H1 (cell line): ENCODE measurements around the gene PDZD2. TPM values are rescaled to one million over a fixed set of nuclear protein-coding genes. Genes with fewer than 3 reads are reported as not detected.

Source experiments
- CHD7 ChIP-seq: fragments of 300-600 bp; sonication (generic); IDR thresholded peaks from 2 replicates; pipeline ENCODE4 v1.7.1; 2012; ENCODE audit warnings: low read length, moderate library complexity, mild to moderate bottlenecking, inconsistent platforms; ENCODE audit not compliant: insufficient replicate concordance
- CTBP2 ChIP-seq: IDR thresholded peaks from 2 replicates; pipeline ENCODE4 v1.7.0; 2011; ENCODE audit warnings: borderline replicate concordance, mild to moderate bottlenecking, moderate library complexity, mixed read lengths, low read length; ENCODE audit not compliant: insufficient read depth, insufficient read length
- GABPA ChIP-seq: IDR thresholded peaks from 2 replicates; pipeline ENCODE4 v1.6.1; 2011; ENCODE audit warnings: mild to moderate bottlenecking, low read length, moderate library complexity, borderline replicate concordance; ENCODE audit not compliant: insufficient read depth
- JUN ChIP-seq: IDR thresholded peaks from 2 replicates; pipeline ENCODE4 v1.6.1; 2011; ENCODE audit warnings: low read depth, mild to moderate bottlenecking, improper control_type of control experiment, low read length
- KDM1A ChIP-seq: fragments of 200-600, 300-600 bp; sonication (generic); IDR thresholded peaks from 2 replicates; pipeline ENCODE4 v1.7.1; 2016; ENCODE audit warnings: mild to moderate bottlenecking, low read length, borderline replicate concordance
- NRF1 ChIP-seq: IDR thresholded peaks from 2 replicates; pipeline ENCODE4 v1.6.1; 2011; ENCODE audit warnings: mild to moderate bottlenecking, low read depth, low read length, improper control_type of control experiment
- RFX5 ChIP-seq: IDR thresholded peaks from 2 replicates; pipeline ENCODE4 v1.6.1; 2011; ENCODE audit warnings: low read depth, low read length, improper control_type of control experiment, borderline replicate concordance
- SAP30 ChIP-seq: fragments of 300-600 bp; sonication (generic); IDR thresholded peaks from 2 replicates; pipeline ENCODE4 v1.7.1; 2012; ENCODE audit warnings: low read length, moderate library complexity, mild to moderate bottlenecking, inconsistent platforms; ENCODE audit not compliant: insufficient read depth, insufficient replicate concordance
- SP4 ChIP-seq: IDR thresholded peaks from 2 replicates; pipeline ENCODE4 v1.6.1; 2012; ENCODE audit warnings: low read length, inconsistent platforms
- polyA plus RNA-seq, 7 experiments: library from polyadenylated mRNA; depleted of rRNA in 3 of 7; stranded (reverse) in 5 of 7; unstranded in 2 of 7; fragments of >200 nt in 5 of 7; fragments of 200-250 nt in 2 of 7; gene quantifications; 1 replicate in 5 of 7; 2 replicates in 1 of 7; 4 replicates in 1 of 7; pipeline versions ENCODE4 v1.2.1 to v1.2.3, GENCODE V29; 2011 to 2013; ENCODE audit warnings: missing spikeins in 2 of 7, mixed read lengths in 2 of 7
- total RNA-seq: library from RNA; stranded (reverse); fragmentation: NEBNext Ultra II Directional; extraction: Animal tissue kit (Norgen Biotek cat#: 25700); gene quantifications from 2 replicates; pipeline ENCODE4 v1.2.1, GENCODE V29; 2021

Gene PDZD2
- total and polyA plus RNA-seq, 2 of the 8 experiments (the other 6 are each of a cell fraction or from before 2014, with no cell fraction given): 1.2 to 6.8 TPM

- TF ChIP-seq CHD7 (no peak), CTBP2 (no peak), SAP30 (no peak), JUN (no peak), SP4 (no peak), KDM1A (no peak), NRF1 (no peak), RFX5 (no peak), GABPA (no peak)
Measured at GRCh38 chr5:32021771-32022170, 382.8 kb downstream of the PDZD2 start (continued).
